ENCODE data around the gene TIMM13.
A peak's percentile ranks its signal among the peaks of the same experiment; 100 is the strongest.
"Not testable (repeated sequence)": the region's sequence is repeated elsewhere in the genome, so short reads cannot be mapped to it uniquely, and the experiment has no call there.

The TIMM13 gene

DNA sequence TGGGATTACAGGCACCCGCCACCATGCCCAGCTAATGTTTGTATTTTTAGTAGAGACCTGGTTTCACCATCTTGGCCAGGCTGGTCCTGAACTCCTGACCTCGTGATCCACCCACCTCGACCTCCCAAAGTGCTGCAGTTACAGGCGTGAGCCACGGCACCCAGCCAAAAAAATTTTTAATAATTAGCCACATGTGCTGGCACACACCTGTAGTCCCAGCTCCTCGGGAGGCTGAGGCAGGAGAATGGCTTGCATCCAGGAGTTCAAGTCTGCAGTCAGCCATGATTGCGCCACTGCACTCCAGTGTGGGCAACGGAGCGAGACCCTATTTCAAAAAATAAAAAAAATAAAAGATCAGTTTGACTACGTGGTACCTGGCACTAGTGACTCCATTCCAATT, 31.4 kb upstream of the TIMM13 start:
- H3K27me3 Mint-ChIP-seq, H3K9me3 Mint-ChIP-seq, H3K4me3 Mint-ChIP-seq, H3K36me3 Mint-ChIP-seq, H3K27ac Mint-ChIP-seq: not testable (repeated sequence)
- H3K4me1 Mint-ChIP-seq = peaks cover 25% of the 10 kb centered on the region

DNA sequence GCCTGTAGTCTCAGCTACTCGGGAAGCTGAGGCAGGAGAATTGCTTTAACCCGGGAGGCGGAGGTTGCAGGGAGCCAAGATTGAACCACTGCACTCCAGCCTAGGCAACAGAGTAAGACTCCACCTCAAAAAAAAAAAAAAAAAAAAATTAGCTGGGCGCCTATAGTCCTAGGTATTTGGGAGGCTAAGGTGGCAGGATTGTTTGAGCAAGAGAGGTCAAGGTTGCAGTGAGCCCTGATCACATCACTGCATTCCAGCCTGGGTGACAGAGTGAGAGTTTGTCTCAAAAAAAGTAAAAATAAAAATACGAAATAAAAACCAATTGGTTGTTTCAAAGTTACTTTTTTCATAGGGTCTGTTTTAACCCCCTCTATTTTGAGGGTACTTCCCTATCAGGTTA, 30.7 kb upstream of the TIMM13 start:
- Mint-ChIP-seq H3K4me3 (no peak overlapping the region), H3K36me3 (no peaks in the 10 kb centered on the region), H3K4me1 (peaks cover 25% of the 10 kb centered on the region), H3K27me3 (no peaks in the 10 kb centered on the region), H3K27ac (no peak overlapping the region), H3K9me3 (no peaks in the 10 kb centered on the region)

DNA sequence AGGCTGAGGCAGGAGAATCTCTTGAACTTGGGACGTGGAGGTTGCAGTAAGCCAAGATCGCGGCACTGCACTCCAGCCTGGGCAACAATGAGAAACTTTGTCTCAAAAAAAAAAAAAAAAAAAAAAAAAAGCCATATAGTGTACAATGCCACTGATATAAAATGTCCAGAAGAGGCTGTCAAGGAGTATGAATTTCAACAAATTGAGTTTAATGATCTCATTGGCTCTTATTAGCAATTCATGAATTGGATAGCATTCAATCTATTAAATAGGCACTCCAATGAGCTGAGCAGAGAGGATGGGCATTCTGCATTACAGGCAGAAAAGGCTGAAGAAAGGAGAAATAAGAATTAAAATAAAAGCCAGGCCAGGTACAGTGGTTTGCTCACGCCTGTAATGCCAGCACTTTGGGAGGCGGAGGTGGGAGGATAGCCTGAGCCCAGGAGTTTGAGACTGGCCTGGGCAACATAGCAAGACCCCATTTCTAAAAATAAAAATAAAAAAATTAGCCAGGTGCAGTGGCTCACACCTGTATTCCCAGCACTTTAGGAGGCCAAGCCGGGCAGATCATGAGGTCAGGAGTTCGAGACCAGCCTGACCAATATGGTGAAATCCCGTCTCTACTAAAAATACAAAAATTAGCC, 30.1 kb upstream of the TIMM13 start:
- Mint-ChIP-seq H3K4me3 (peak overlapping the region; percentile 89), H3K27ac (peak overlapping the region; percentile 93), H3K4me1 (peaks cover 25% of the 10 kb centered on the region)

DNA sequence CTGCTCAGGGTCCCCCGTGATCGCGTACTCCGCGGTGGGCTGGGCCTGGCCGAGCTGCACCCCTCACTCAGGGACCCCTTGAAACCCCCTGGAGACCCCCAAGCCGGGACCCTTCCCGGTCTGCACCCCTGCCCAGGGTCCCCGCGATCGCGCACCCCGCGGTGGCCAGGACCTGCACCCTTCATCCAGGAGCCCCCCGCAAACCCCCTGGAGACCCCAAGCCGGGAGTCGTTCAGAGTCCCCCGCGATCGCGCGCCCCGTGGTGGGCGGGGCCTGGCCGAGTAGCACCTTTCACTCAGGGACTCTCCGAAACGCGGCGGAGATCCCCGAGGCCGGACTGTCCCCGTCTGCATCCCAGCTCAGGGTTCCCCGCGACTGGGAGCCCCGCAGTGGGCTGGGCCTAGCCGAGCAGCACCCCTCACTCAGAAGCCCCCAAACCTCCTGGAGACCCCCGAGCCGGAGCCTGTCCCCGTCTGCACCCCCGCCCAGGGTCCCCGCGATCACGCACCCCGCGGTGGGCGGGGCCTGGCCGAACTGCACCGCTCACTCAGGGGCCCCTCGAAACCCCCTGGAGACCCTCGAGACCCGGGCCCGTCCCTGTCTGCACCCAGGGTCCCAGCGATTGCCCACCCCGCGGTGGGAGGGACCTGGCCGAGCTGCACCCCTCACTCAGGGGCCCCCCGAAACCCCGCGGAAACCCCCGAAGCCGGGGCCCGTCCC, 28.6 kb upstream of the TIMM13 start:
- Mint-ChIP-seq H3K9me3 (no peaks in the 10 kb centered on the region), H3K27me3 (no peaks in the 10 kb centered on the region), H3K4me3 (peak overlapping the region; percentile 80), H3K27ac (no peak overlapping the region), H3K36me3 (no peaks in the 10 kb centered on the region), H3K4me1 (peaks cover 16% of the 10 kb centered on the region)

More for the DNA sequence above, 30.1 kb upstream of the TIMM13 start:
- Mint-ChIP-seq H3K9me3 (no peaks in the 10 kb centered on the region), H3K27me3 (no peaks in the 10 kb centered on the region), H3K36me3 (no peaks in the 10 kb centered on the region)

DNA sequence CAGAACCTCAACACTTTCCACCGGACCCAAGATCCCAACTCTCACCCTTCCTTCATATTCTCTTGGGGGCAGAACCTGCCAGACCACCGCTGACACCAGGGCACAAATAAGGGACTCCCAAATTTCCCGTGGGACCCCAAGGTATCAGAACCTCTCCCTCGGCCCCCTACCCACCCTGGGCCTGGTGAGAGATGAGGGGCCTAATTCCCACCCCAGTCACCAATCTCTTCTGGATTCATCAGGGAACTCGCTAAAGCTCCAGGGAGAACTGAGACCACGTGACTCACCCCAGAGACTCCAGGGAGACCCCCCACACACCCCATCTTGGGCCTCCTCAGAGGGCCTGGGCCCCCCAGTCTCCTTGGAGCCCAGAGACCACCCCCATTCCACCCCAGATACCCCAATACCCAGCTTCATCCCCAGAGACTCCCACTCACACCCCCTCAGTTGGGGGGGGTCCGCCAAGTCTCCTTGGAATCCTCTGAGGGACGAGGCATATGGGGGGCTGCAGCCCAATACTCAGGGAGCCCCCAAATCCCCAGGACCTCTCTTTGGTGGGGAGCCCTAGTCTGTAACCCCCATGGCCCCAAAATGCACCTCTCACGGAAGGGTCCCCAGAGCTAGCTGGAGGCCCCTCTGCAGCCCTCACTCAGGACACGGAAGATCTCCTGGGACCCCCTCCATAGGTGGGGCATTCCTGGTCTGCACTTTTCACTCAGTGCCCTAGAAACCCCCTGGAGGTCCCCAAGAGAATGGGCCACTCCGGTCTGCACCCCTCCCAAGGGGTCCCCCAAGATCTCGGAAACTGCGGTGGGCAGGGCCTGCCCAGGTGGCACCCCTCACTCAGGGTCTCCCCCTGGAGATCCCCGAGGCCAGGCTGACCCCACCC, 27.8 kb upstream of the TIMM13 start:
- peaks cover 16% of the 10 kb centered on the region for H3K4me1 Mint-ChIP-seq
- H3K36me3 Mint-ChIP-seq = no peaks in the 10 kb centered on the region

DNA sequence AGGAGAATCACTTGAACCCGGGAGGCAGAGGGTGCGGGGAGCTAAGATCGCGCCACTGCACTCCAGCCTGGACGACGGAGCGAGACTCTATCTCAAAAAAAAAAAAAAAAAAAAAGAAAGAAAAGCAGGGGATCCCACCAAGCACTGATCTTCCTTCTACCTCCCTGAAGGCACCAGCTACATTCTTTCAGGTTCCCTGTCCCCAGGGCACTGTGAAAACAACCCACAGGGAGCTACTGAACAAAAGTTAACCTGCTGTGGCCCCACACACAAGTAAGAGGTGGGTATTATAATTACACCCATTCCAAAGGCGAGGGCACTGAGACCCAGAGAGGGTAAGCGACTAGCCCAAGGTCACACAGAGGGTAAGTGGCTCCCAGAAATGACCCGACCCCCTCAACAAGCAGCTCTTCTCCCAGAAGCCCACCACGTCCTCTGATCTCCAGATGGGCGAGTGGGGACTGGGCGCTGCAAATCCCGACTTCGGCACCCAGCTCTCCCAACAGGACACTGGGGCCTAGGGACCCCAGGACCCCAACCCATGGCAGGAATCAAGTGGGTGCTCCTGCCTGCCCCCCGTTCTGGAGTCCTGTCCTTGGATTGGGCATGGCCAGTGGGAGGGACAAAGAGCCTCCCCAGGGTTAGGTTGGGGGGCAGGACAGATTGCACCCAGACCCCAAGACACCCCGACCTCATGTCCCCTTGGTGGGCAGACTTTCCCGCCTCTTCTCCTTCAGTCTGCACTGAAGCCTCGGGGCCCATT, 27.0 kb upstream of the TIMM13 start:
- no peak overlapping the region for H3K27ac Mint-ChIP-seq
- no peaks in the 10 kb centered on the region for H3K9me3 Mint-ChIP-seq
- peaks cover 16% of the 10 kb centered on the region for H3K4me1 Mint-ChIP-seq
- no peaks in the 10 kb centered on the region for H3K27me3 Mint-ChIP-seq
- H3K4me3 Mint-ChIP-seq = peak overlapping the region; percentile 80
- H3K36me3 Mint-ChIP-seq = no peaks in the 10 kb centered on the region

More for the DNA sequence above, 27.8 kb upstream of the TIMM13 start:
- Mint-ChIP-seq H3K27me3 (no peaks in the 10 kb centered on the region), H3K9me3 (no peaks in the 10 kb centered on the region), H3K27ac (no peak overlapping the region), H3K4me3 (peak overlapping the region; percentile 80)

DNA sequence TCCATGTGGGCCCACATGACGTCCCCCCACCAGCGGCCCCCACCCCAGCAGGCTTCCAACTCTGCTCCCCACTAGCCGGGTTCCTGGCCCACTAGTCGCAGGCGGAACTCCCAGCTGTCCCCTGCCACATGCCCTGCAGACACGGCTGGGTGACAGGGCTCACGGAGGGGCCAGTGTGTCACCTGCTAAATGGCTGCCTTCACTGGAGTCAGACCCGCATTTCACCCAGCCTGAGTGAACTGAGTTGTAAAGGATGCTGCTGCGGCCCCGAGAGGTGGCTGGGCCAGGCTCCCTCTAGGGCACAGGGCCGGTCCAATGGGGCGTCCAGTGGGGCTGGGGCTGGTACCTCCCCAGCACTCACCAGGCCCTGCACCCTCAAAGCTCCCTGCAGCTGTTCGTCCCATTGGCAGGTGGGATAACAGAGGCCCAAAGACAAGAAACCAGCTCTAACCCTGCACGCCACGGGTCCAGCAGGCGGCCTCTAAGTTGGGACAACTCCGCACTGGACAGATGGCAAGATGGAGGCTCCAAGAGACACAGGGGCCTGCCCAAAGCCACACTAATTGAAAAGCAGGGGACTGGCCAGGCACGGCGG, 26.1 kb upstream of the TIMM13 start:
- Mint-ChIP-seq H3K9me3 (no peaks in the 10 kb centered on the region), H3K4me1 (peaks cover 16% of the 10 kb centered on the region), H3K4me3 (peak overlapping the region; percentile 47), H3K36me3 (no peaks in the 10 kb centered on the region), H3K27ac (no peak overlapping the region), H3K27me3 (no peaks in the 10 kb centered on the region)

DNA sequence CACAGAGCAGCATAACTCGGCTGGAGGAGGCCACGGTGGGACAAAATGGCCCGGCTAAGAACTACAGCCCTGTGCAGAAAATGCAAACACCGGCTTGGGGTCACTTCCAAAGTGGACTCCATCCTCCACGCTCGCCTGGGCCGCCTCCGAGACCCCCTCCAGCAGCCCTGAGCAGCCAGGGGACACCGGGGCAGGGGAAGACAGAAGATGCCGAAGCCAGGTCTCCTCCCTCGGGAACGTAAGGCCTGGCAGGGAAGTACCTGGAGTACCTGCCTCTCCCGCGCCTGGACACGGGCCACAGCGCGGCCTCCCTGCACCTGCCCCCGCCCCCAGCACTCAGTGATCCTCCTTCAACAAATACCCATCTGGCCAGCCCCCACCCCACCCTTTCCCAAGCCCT, 24.4 kb upstream of the TIMM13 start:
- no peaks in the 10 kb centered on the region for H3K27me3 Mint-ChIP-seq
- no peaks in the 10 kb centered on the region for H3K36me3 Mint-ChIP-seq
- peaks cover 13% of the 10 kb centered on the region for H3K4me1 Mint-ChIP-seq
- H3K4me3 Mint-ChIP-seq = no peak overlapping the region
- no peak overlapping the region for H3K27ac Mint-ChIP-seq
- H3K9me3 Mint-ChIP-seq = no peaks in the 10 kb centered on the region

DNA sequence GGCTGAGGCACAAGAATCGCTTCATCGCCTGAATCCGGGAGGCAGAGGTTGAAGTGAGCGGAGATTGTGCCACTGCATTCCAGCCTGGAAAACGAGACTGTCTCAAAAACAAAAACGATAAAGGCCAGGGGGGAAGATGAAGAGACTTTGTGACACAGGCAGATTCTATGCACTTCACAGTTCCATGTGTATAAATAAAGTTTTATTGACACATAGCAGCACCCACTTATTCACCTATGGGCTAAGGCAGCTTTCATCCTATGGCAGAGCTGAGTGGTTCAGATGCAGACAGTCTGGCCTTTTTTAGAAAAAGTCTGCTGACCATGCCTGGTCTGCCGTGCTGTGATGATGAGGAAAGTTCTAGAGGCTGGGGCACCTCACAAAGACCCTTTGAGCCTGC, 23.8 kb upstream of the TIMM13 start:
- peaks cover 19% of the 10 kb centered on the region for H3K4me1 Mint-ChIP-seq
- H3K9me3 Mint-ChIP-seq = no peaks in the 10 kb centered on the region
- H3K4me3 Mint-ChIP-seq = no peak overlapping the region
- no peak overlapping the region for H3K27ac Mint-ChIP-seq
- no peaks in the 10 kb centered on the region for H3K36me3 Mint-ChIP-seq
- no peaks in the 10 kb centered on the region for H3K27me3 Mint-ChIP-seq

DNA sequence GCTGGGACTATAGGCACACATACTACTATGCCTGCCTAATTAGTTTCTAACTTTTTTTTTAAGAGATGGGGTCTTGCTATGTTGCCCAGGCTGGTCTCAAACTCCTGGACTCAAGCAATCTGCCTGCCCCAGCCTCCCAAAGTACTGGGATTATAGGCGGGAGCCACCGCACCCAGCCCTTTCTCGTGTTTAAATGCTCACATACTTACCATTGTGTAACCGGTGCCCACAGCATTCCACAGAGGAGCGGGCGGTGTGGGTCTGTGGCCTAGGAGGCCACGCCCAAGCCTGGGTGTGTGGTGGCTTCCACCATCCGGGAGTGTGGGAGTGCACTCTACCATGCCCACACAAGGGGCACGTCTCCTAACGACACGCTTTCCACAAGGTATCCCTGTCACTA, 21.6 kb upstream of the TIMM13 start:
- Mint-ChIP-seq H3K9me3 (no peaks in the 10 kb centered on the region), H3K27me3 (no peaks in the 10 kb centered on the region), H3K36me3 (no peaks in the 10 kb centered on the region), H3K4me1 (peaks cover 7% of the 10 kb centered on the region), H3K4me3 (no peak overlapping the region), H3K27ac (no peak overlapping the region)

DNA sequence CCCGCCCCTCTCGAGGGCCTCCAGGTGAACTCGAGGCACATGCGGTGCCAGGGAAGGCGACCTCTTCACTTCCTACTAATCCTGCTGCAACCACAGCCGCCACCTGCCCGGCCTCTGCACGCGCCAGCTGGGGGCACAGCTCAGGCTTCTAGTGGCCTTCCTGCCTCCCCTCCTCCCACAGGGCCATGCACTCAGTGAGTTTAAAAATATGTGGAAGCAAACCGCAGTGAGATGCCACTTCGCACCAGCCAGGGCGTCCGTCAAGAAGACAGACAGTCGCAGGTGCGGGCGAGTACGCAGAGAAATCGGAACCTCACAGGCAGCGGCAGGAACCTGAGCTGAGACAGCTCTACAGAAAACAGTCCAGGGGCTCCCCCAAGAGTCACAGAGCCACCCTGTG, 19.0 kb upstream of the TIMM13 start:
- peaks cover 11% of the 10 kb centered on the region for H3K4me1 Mint-ChIP-seq
- H3K27ac Mint-ChIP-seq = peak overlapping the region; percentile 51
- peak overlapping the region; percentile 81 for H3K4me3 Mint-ChIP-seq
- no peaks in the 10 kb centered on the region for H3K9me3 Mint-ChIP-seq
- no peaks in the 10 kb centered on the region for H3K27me3 Mint-ChIP-seq
- no peaks in the 10 kb centered on the region for H3K36me3 Mint-ChIP-seq

DNA sequence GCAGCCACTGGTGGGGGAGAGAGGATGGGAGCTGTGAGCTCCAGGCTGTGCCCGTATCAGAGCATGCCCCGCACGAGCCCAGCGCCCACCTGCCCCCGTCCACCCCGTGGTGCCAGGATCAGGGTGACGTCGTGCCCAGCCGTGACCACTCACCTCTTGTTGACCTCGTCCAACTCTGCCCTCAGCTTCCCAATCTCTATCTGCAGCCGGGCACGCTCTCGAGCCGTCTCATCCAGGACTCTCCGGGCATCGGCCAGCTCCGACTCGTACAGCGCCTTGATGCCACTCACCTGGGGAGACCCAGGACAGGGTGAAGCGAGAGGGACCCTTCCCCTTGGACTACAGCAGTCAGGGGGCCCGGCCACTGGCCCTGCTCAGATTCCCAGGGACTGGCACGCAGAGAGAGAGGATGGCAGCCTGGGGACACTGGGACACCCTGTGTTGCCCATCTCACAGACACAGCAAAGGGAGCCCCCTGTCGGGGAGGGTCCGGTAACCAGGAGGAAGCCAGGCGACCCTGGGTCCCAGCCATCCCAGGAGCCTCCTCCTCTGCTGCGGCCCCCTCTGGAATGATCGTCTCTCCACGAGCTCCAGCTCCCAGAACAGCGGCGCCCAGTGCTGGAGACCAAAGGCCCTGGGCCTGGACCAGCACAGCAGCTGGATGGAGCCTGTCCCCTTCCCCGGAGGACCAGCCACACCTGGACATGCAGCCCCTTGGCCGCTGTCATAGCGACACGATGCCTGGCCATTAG, 17.0 kb upstream of the TIMM13 start:
- Mint-ChIP-seq H3K27ac (no peak overlapping the region), H3K36me3 (no peaks in the 10 kb centered on the region), H3K4me1 (peaks cover 11% of the 10 kb centered on the region), H3K9me3 (no peaks in the 10 kb centered on the region), H3K27me3 (no peaks in the 10 kb centered on the region), H3K4me3 (no peak overlapping the region)

DNA sequence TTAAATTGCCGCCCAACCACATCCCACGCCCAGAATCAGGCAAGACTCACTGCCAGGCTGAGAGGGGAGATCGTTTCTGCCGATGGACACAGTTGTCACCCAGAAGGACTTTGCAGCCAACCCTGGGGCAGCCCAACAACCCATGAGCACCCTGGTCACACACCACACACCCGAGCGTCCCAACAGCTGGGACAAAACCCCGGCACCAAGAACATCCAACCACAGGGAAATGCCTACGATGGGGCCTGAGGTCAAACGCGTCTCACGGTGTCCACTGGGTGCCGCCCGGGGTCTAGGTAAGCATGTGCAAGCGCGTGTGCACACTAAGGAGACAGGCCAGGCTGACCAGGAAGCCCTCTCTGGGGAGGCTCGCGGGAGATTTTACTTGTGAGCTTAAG, 16.4 kb upstream of the TIMM13 start:
- H3K4me1 Mint-ChIP-seq = peaks cover 11% of the 10 kb centered on the region
- no peak overlapping the region for H3K27ac Mint-ChIP-seq
- no peaks in the 10 kb centered on the region for H3K36me3 Mint-ChIP-seq
- no peaks in the 10 kb centered on the region for H3K27me3 Mint-ChIP-seq
- H3K9me3 Mint-ChIP-seq = no peaks in the 10 kb centered on the region
- H3K4me3 Mint-ChIP-seq = no peak overlapping the region

DNA sequence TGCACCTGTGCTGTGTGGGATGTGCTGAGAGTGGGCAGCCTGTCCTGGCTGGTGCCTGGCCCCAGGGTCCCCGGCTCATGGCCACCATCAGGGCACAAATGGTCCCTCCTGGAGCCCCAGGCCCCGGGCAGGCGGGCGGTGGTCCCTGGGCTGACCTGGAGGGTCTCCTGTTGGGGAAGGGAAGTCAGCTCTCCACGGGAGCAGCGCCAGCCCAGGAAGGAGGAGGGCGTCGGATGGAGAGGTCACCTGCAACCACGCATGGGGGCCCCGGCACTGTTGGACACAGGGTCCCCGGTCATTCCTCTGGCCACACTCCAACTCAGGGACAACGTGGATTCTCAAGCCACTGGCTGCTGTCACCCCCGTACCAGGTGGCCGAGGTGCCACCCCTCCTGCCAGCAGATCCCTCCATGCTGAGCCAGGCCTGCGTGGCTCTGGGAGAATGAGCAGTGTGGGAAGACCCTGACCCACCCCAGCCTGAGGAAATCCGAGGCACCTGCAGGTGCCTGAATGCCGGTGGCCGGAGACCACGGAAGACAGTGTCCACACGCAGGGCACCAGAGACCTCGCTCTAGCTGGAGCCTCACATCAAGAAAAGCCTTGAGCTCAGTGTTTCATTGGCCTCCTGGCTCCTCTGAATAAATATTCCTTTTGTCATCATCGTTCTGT, 15.9 kb upstream of the TIMM13 start:
- no peaks in the 10 kb centered on the region for H3K36me3 Mint-ChIP-seq
- no peak overlapping the region for H3K4me3 Mint-ChIP-seq
- no peaks in the 10 kb centered on the region for H3K9me3 Mint-ChIP-seq
- H3K4me1 Mint-ChIP-seq = peaks cover 11% of the 10 kb centered on the region
- H3K27me3 Mint-ChIP-seq = no peaks in the 10 kb centered on the region
- H3K27ac Mint-ChIP-seq = no peak overlapping the region

Measured in activated naive CD4-positive, alpha-beta T cell treated with anti-CD3 and anti-CD28 coated beads, Interleukin-2, amount 50 U/mL, for 24 hours (primary cell).